Keratinocyte (primary cell): ENCODE results near the gene ZSWIM6. TPM values are rescaled to one million over a fixed set of nuclear protein-coding genes. Genes with fewer than 3 reads are reported as not detected.

Experiments used
- DNase-seq: peaks from one replicate; pipeline ENCODE4 v3.0.0-alpha.2; 2011; ENCODE audit warnings: low read depth, missing footprints, low spot score
- FAIRE-seq: peaks from 2 replicates; lab custom pipeline; 2011; peaks lifted over from hg19 to GRCh38; lab: Jason Lieb, UNC
- H2AFZ ChIP-seq: 2 replicates; pipeline ENCODE4 v1.6.0; 2012; ENCODE audit warnings: low read length, control low read depth, inconsistent platforms; ENCODE audit not compliant: control insufficient read depth
- H3K27ac ChIP-seq: 2 replicates; pipeline ENCODE4 v1.5.1; 2011; ENCODE audit warnings: low read length; ENCODE audit not compliant: control insufficient read depth, insufficient read depth
- H3K27me3 ChIP-seq: 3 replicates; pipeline ENCODE4 v1.6.0; 2011; ENCODE audit warnings: low read length; ENCODE audit not compliant: control insufficient read depth, insufficient read depth; ENCODE audit errors: extremely low read depth
- H3K36me3 ChIP-seq, 2 experiments: 2 replicates in 1 of 2; 3 replicates in 1 of 2; pipeline ENCODE4 v1.5.1; 2011; ENCODE audit warnings: low read length in 2 of 2, mild to moderate bottlenecking in 1 of 2; ENCODE audit not compliant: control insufficient read depth in 2 of 2, insufficient read depth in 2 of 2; ENCODE audit errors: extremely low read depth in 1 of 2
- H3K4me1 ChIP-seq: 3 replicates; pipeline ENCODE4 v1.5.1; 2011; ENCODE audit warnings: low read length; ENCODE audit not compliant: control insufficient read depth, insufficient read depth; ENCODE audit errors: extremely low read depth
- H3K4me2 ChIP-seq: 3 replicates; pipeline ENCODE4 v1.6.0; 2011; ENCODE audit warnings: low read depth, low read length; ENCODE audit not compliant: control insufficient read depth, insufficient read depth; ENCODE audit errors: extremely low read depth
- H3K4me3 ChIP-seq, 3 experiments: fragments of 200-600 bp in 1 of 3; sonication (generic) in 1 of 3; 2 replicates in 2 of 3; 3 replicates in 1 of 3; pipeline ENCODE4 v1.5.1; 2011 to 2016; ENCODE audit warnings: low read length in 3 of 3, mild to moderate bottlenecking in 3 of 3, control low read depth in 2 of 3, inconsistent platforms in 1 of 3, low read depth in 1 of 3, mixed read lengths in 1 of 3, mixed run types in 1 of 3, moderate library complexity in 1 of 3; ENCODE audit not compliant: control insufficient read depth in 2 of 3, insufficient read depth in 2 of 3; ENCODE audit errors: extremely low read depth in 1 of 3
- H3K79me2 ChIP-seq: 2 replicates; pipeline ENCODE4 v1.6.0; 2012; ENCODE audit warnings: low read length; ENCODE audit not compliant: control insufficient read depth, insufficient read depth
- H3K9ac ChIP-seq: 3 replicates; pipeline ENCODE4 v1.6.0; 2011; ENCODE audit warnings: low read length; ENCODE audit not compliant: control insufficient read depth, insufficient read depth; ENCODE audit errors: extremely low read depth
- H3K9me1 ChIP-seq: 3 replicates; pipeline ENCODE4 v1.6.0; 2011; ENCODE audit warnings: low read length; ENCODE audit not compliant: control insufficient read depth, insufficient read depth; ENCODE audit errors: extremely low read depth
- H3K9me3 ChIP-seq: 2 replicates; pipeline ENCODE4 v1.5.1; 2012; ENCODE audit warnings: low read depth, low read length; ENCODE audit not compliant: control insufficient read depth
- H4K20me1 ChIP-seq: 3 replicates; pipeline ENCODE4 v1.6.0; 2011; ENCODE audit warnings: low read length; ENCODE audit not compliant: control insufficient read depth, insufficient read depth; ENCODE audit errors: extremely low read depth
- CTCF ChIP-seq, 3 experiments: IDR thresholded peaks in 1 of 3; conservative IDR thresholded peaks in 1 of 3; optimal IDR thresholded peaks in 1 of 3; 2 replicates in 2 of 3; 3 replicates in 1 of 3; pipeline versions ENCODE3 to v1.5.1; 2011; ENCODE audit warnings: low read length in 3 of 3, mild to moderate bottlenecking in 3 of 3, moderate library complexity in 2 of 3, control low read depth in 1 of 3, inconsistent platforms in 1 of 3; ENCODE audit not compliant: insufficient read depth in 2 of 3; ENCODE audit errors: extremely low read depth in 1 of 3
- EZH2 ChIP-seq: IDR thresholded peaks from one replicate; pipeline ENCODE4 v1.6.1; 2012; ENCODE audit warnings: inconsistent platforms, mild to moderate bottlenecking, low read length, moderate library complexity
- dilution Hi-C: fragments of 300-500 bp; cut with MboI; formaldehyde crosslinking; loops from one replicate; pipeline ENCODE4 v1.7.0; 2020; ENCODE audit warnings: low sequenced_read_pairs; ENCODE audit not compliant: extremely low pct_ligation_motif_present
- polyA plus RNA-seq, 5 experiments: library from polyadenylated mRNA; depleted of rRNA in 3 of 5; stranded (reverse) in 3 of 5; stranded (forward) in 1 of 5; unstranded in 1 of 5; fragments of >200 nt; gene quantifications; 1 replicate in 1 of 5; 2 replicates in 3 of 5; 3 replicates in 1 of 5; pipeline versions ENCODE4 v1.2.1 to v1.2.3, GENCODE V29; 2011 to 2012; ENCODE audit warnings: missing spikeins in 2 of 5, low read depth in 1 of 5, low replicate concordance in 1 of 5

Gene ZSWIM6
- polyA plus RNA-seq, 1 donor (not counting 4 experiments of a cell fraction or from before 2014, with no cell fraction given) = 9.9 TPM

- Histone ChIP-seq H3K79me2 (no peaks in the 10 kb centered on the region), H3K4me1 (no peaks in the 10 kb centered on the region), H3K9me3 (no peaks in the 10 kb centered on the region), H3K9ac (no peak overlapping the region), H3K9me1 (no peaks in the 10 kb centered on the region), H3K27me3 (no peaks in the 10 kb centered on the region), H2AFZ (no peak overlapping the region), H3K27ac (no peak overlapping the region), H3K4me3 (no peak overlapping the region), H3K4me2 (no peak overlapping the region), H4K20me1 (no peaks in the 10 kb centered on the region), H3K36me3 (peaks cover 0 to 1% of the 10 kb centered on the region in 2 experiments)
- TF ChIP-seq EZH2 (no peak), CTCF (optimal IDR thresholded peaks at IDR 0.05 in 1 of 3, IDR thresholded peaks at IDR 0.05 in 1 of 3, conservative IDR thresholded peaks at IDR 0.05 in 1 of 3; ENCODE audit: extremely low read depth in 1 of 3, insufficient read depth in 2 of 3, low read length in 3 of 3) (no peak)
- FAIRE-seq (no peak), DNase-seq (no peak)
- dilution Hi-C loops = no loop called here
These were observed 44.6 kb upstream of the ZSWIM6 start for GRCh38 chr5:61287474-61287873.

GRCh38 chr5:61289241-61289640 lies 42.8 kb upstream of the ZSWIM6 start:
- TF ChIP-seq CTCF (optimal IDR thresholded peaks at IDR 0.05 in 1 of 3, IDR thresholded peaks at IDR 0.05 in 1 of 3, conservative IDR thresholded peaks at IDR 0.05 in 1 of 3; ENCODE audit: extremely low read depth in 1 of 3, insufficient read depth in 2 of 3, low read length in 3 of 3) (peak in 2 of 3 experiments; percentile 25 to 27), EZH2 (no peak)
- Histone ChIP-seq H3K79me2 (no peaks in the 10 kb centered on the region), H4K20me1 (no peaks in the 10 kb centered on the region), H3K9me1 (no peaks in the 10 kb centered on the region), H3K27ac (no peak overlapping the region), H3K36me3 (peaks cover 0 to 1% of the 10 kb centered on the region in 2 experiments), H3K4me1 (no peaks in the 10 kb centered on the region), H2AFZ (no peak overlapping the region), H3K4me3 (no peak overlapping the region), H3K4me2 (no peak overlapping the region), H3K9me3 (no peaks in the 10 kb centered on the region), H3K9ac (no peak overlapping the region), H3K27me3 (no peaks in the 10 kb centered on the region)
- FAIRE-seq (no peak), DNase-seq (no peak)
- dilution Hi-C loops = no loop called here
